K562 (cell line): ENCODE data around the gene STRIP1. TPM values are rescaled to one million over a fixed set of nuclear protein-coding genes. Genes with fewer than 3 reads are reported as not detected.

Experiments
- ATF3 ChIP-seq, 2 experiments: fragments of 450-650 bp in 1 of 2; sonication (generic) in 1 of 2; formaldehyde crosslinking in 1 of 2; IDR thresholded peaks in 1 of 2; conservative IDR thresholded peaks in 1 of 2; 2 replicates each; pipeline versions ENCODE4 v1.6.1 to v1.8.1; 2016 to 2023; ENCODE audit warnings: mild to moderate bottlenecking in 2 of 2, moderate library complexity in 2 of 2, inconsistent platforms in 1 of 2, missing genetic modification reagents in 1 of 2
- CBFA2T2 ChIP-seq: fragments of 450-650 bp; conservative IDR thresholded peaks from 2 replicates; pipeline ENCODE4 v1.6.1; 2017; ENCODE audit warnings: mild to moderate bottlenecking
- FOXO4 ChIP-seq: fragments of 450-650 bp; formaldehyde crosslinking; IDR thresholded peaks from 2 replicates; pipeline ENCODE4 v1.4.0; 2020; ENCODE audit warnings: mild to moderate bottlenecking, moderate library complexity
- MYNN ChIP-seq, 2 experiments: sonication (generic); formaldehyde crosslinking in 1 of 2; IDR thresholded peaks; 2 replicates each; pipeline versions ENCODE4 v1.5.0 to v1.6.1; 2016 to 2020; ENCODE audit warnings: antibody characterized with exemption in 1 of 2, missing genetic modification reagents in 1 of 2
- NFE2 ChIP-seq: IDR thresholded peaks from 2 replicates; pipeline ENCODE4 v1.6.1; 2014; ENCODE audit warnings: antibody characterized with exemption, low read depth
- POLR2H ChIP-seq: IDR thresholded peaks from 2 replicates; pipeline ENCODE4 v1.6.1; 2016; ENCODE audit warnings: missing genetic modification characterization, low read depth, mild to moderate bottlenecking, control low read depth, missing compliant biosample characterization, moderate library complexity
- RREB1 ChIP-seq: fragments of 250-450 bp; sonication (Bioruptor Pico); IDR thresholded peaks from 2 replicates; pipeline ENCODE4 v1.4.0; 2020
- SMAD3 ChIP-seq: fragments of 450-650 bp; formaldehyde crosslinking; conservative IDR thresholded peaks from 2 replicates; pipeline ENCODE4 v1.4.0; 2020; ENCODE audit warnings: mild to moderate bottlenecking
- TCF3 ChIP-seq: sonication (generic); formaldehyde crosslinking; IDR thresholded peaks from 2 replicates; pipeline ENCODE4 v1.4.0; 2020; ENCODE audit warnings: mild to moderate bottlenecking, missing genetic modification reagents
- ZNF263 ChIP-seq: sonication (generic); formaldehyde crosslinking; IDR thresholded peaks from 2 replicates; pipeline ENCODE4 v1.8.0; 2022; ENCODE audit warnings: mild to moderate bottlenecking, missing genetic modification reagents, borderline replicate concordance
- ZNF3 ChIP-seq: fragments of 250-450 bp; sonication (Bioruptor Pico); IDR thresholded peaks from 2 replicates; pipeline ENCODE4 v1.5.0; 2021; ENCODE audit warnings: mild to moderate bottlenecking, moderate library complexity
- ZNF347 ChIP-seq: fragments of 450-650 bp; formaldehyde crosslinking; IDR thresholded peaks from 2 replicates; pipeline ENCODE4 v1.4.0; 2020; ENCODE audit warnings: low read depth, mild to moderate bottlenecking, moderate library complexity
- ZNF586 ChIP-seq: fragments of 450-650 bp; formaldehyde crosslinking; conservative IDR thresholded peaks from 2 replicates; pipeline ENCODE4 v1.4.0; 2020; ENCODE audit warnings: mild to moderate bottlenecking, moderate library complexity
- polyA plus RNA-seq, 8 experiments: library from polyadenylated mRNA; depleted of rRNA in 4 of 8; stranded (reverse) in 5 of 8; unstranded in 3 of 8; fragments of >200 nt; fragmentation: Nextera tagmentation in 2 of 8; fragmentation: Illumina TruSeq in 1 of 8; extraction: Ambion mirVana in 2 of 8; extraction: Trizol in 1 of 8; gene quantifications; 2 replicates each; pipeline versions ENCODE4 v1.2.1 to v1.2.3, GENCODE V29; 2011 to 2014; ENCODE audit warnings: inconsistent platforms in 1 of 8, missing spikeins in 1 of 8
- total RNA-seq, 7 experiments: library from RNA; depleted of rRNA in 6 of 7; stranded (reverse); fragments of >200 nt in 6 of 7; fragmentation: Illumina TruSeq in 2 of 7; extraction: Trizol in 2 of 7; gene quantifications; 2 replicates each; pipeline versions ENCODE4 v1.2.1 to v1.2.3, GENCODE V29; 2011 to 2021; ENCODE audit warnings: low replicate concordance in 1 of 7

STRIP1 gene
- total and polyA plus RNA-seq, 9 of the 15 experiments (the other 6 are each of a cell fraction or from before 2014, with no cell fraction given) = 9.9 to 42.3 (median 32.0) TPM

GRCh38 chr1:110057963-110058518 is 23.6 kb downstream of the STRIP1 start (continued):
- TF ChIP-seq RREB1 (CRISPR knock-in tag) (no peak), ZNF347 (no peak), MYNN (IDR thresholded peaks at IDR 0.05) (peak; percentile 40; the same call in 1 of the 2 replicates), MYNN (CRISPR knock-in tag; IDR thresholded peaks at IDR 0.05) (no peak), POLR2H (tag) (no peak), CBFA2T2 (0 out of 2 replicates have a peak, but pooled peaks have one; percentile 15), ZNF586 (CRISPR knock-in tag) (no peak), ZNF263 (CRISPR knock-in tag) (peak; percentile 84; the same call in 1 of the 2 replicates), SMAD3 (CRISPR knock-in tag) (no peak), FOXO4 (CRISPR knock-in tag) (no peak), TCF3 (CRISPR knock-in tag) (peak; percentile 79), ZNF3 (no peak), NFE2 (no peak), ATF3 (IDR thresholded peaks at IDR 0.05) (no peak), ATF3 (CRISPR knock-in tag; conservative IDR thresholded peaks at IDR 0.05) (no peak)
